Spinal cord (tissue), 10 donors: ENCODE results near the gene PDCD11. TPM values are rescaled to one million over a fixed set of nuclear protein-coding genes. Genes with fewer than 3 reads are reported as not detected.
"Not testable (repeated sequence)": the region's sequence is repeated elsewhere in the genome, so short reads cannot be mapped to it uniquely, and the experiment has no call there.

Experiments used
- DNase-seq, 6 donors: peaks; one replicate each; pipeline versions ENCODE4 v3.0.0 to v3.0.0-alpha.2; 2013 to 2015; ENCODE audit warnings: low spot score in 6 of 6, low read depth in 4 of 6
- H3K27ac ChIP-seq: one replicate; pipeline ENCODE4 v1.5.1; 2013; ENCODE audit warnings: low read depth, low read length, control low read depth
- H3K27me3 ChIP-seq: one replicate; pipeline ENCODE4 v1.6.1; 2013; ENCODE audit warnings: low read length; ENCODE audit not compliant: control insufficient read depth, insufficient read depth
- H3K36me3 ChIP-seq: one replicate; pipeline ENCODE4 v1.6.1; 2013; ENCODE audit warnings: low read length; ENCODE audit not compliant: control insufficient read depth, insufficient read depth
- H3K4me1 ChIP-seq: one replicate; pipeline ENCODE4 v1.6.1; 2013; ENCODE audit warnings: low read length; ENCODE audit not compliant: control insufficient read depth, insufficient read depth
- H3K4me3 ChIP-seq: one replicate; pipeline ENCODE4 v1.5.1; 2013; ENCODE audit warnings: low read depth, low read length, control low read depth
- H3K9me3 ChIP-seq: one replicate; pipeline ENCODE4 v1.6.1; 2013; ENCODE audit warnings: low read length; ENCODE audit not compliant: control insufficient read depth, insufficient read depth
- WGBS: methylation state at CpG from one replicate; pipeline ENCODE4 v1.1.5; 2013; ENCODE audit warnings: missing lambda C conversion rate; ENCODE audit not compliant: insufficient coverage; 5-methylcytosine and 5-hydroxymethylcytosine counted together
- polyA plus RNA-seq, 2 donors: library from polyadenylated mRNA; unstranded; fragments of 120-200 nt; gene quantifications; one replicate each; pipeline ENCODE4 v1.2.1, GENCODE V29; 2013; ENCODE audit not compliant: insufficient read length in 2 of 2
- total RNA-seq, 2 donors: library from RNA; depleted of rRNA in 1 of 2; stranded (reverse); fragments of 120-200 nt in 1 of 2; fragments of >200 nt in 1 of 2; gene quantifications; one replicate each; pipeline versions ENCODE4 v1.2.3 to v1.2.4, GENCODE V29; 2013 to 2014
- donor health status: healthy.

Gene PDCD11
- total and polyA plus RNA-seq, 4 donors: 20.3 to 27.3 (median 24.1) TPM

- Histone ChIP-seq H3K4me3 (no peak overlapping the region), H3K4me1 (no peaks in the 10 kb centered on the region), H3K27me3 (no peaks in the 10 kb centered on the region), H3K27ac (no peak overlapping the region), H3K9me3 (no peaks in the 10 kb centered on the region), H3K36me3 (peaks cover 85% of the 10 kb centered on the region)
- 87% methylated on average over 6 of the region's 8 CpGs for WGBS
- no peak for DNase-seq
These were observed 19.2 kb downstream of the PDCD11 start for GRCh38 chr10:103415581-103415980.

GRCh38 chr10:103416436-103417147 is 20.2 kb downstream of the PDCD11 start:
- Histone ChIP-seq H3K27me3 (no peaks in the 10 kb centered on the region), H3K36me3 (peaks cover 88% of the 10 kb centered on the region), H3K27ac (no peak overlapping the region), H3K9me3 (no peaks in the 10 kb centered on the region), H3K4me3 (no peak overlapping the region), H3K4me1 (no peaks in the 10 kb centered on the region)
- peak; percentile 9 to 89 (median 49) for DNase-seq
- 81% methylated on average over 5 of the region's 8 CpGs for WGBS

GRCh38 chr10:103417148-103417469 is 20.7 kb downstream of the PDCD11 start:
- not testable (repeated sequence) for H3K4me3 ChIP-seq, H3K4me1 ChIP-seq, DNase-seq, H3K9me3 ChIP-seq, H3K27ac ChIP-seq, H3K27me3 ChIP-seq
- H3K36me3 ChIP-seq: peaks cover 87% of the 10 kb centered on the region
- WGBS: no CpG with 5 or more reads among the region's 5 CpGs

DNA sequence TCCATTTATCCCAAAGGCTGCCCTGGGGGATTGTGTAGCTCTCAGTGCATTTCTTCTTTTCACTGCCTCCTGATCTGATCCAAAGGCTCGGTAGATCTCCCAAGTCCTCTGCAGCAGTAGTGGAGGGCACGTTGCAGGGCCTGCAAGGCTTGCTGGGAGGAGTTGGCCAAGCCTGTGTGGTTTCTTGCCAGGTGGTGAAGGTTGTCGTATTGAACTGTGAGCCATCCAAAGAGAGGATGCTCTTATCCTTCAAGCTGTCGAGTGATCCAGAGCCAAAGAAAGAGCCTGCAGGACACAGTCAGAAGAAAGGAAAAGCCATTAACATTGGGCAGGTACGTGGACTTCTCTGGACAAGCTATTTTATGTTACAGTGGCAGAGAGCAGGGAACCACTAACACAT is 21.2 kb downstream of the PDCD11 start:
- Histone ChIP-seq H3K36me3 (peaks cover 86% of the 10 kb centered on the region), H3K27me3 (no peaks in the 10 kb centered on the region), H3K4me1 (no peaks in the 10 kb centered on the region), H3K4me3 (no peak overlapping the region), H3K27ac (no peak overlapping the region), H3K9me3 (no peaks in the 10 kb centered on the region)
- WGBS: 88% methylated on average over 4 of the region's 5 CpGs
- DNase-seq: no peak

- no peak for DNase-seq
- peaks cover 83% of the 10 kb centered on the region for H3K36me3 ChIP-seq
- WGBS: 100% methylated on average over 4 of the region's 4 CpGs
- H3K4me3 ChIP-seq: no peak overlapping the region
- no peak overlapping the region for H3K27ac ChIP-seq
- no peaks in the 10 kb centered on the region for H3K27me3 ChIP-seq
- H3K9me3 ChIP-seq: no peaks in the 10 kb centered on the region
- H3K4me1 ChIP-seq: no peaks in the 10 kb centered on the region
These were observed 22.7 kb downstream of the PDCD11 start for GRCh38 chr10:103419101-103419500.

DNA sequence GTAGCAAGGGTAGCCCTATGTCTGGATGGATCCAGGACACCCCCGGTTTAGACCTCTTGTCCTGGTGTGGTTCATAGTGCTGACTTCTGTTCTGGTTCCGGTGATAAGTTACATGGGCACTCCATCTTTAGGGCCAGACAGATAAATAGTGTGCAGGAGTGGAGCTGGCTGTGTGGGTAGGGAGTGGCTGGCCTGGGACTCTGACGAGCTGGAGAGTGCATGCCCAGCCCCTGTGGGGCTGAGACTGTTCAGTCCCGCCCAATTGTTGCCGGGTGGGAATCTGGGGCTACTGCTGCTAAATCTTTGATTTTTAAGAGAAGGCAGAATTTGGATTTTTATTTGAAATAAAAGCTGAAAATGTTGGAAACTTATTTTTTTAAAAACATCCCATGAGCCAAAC is 27.3 kb downstream of the PDCD11 start:
- Histone ChIP-seq H3K9me3 (no peaks in the 10 kb centered on the region), H3K27ac (no peak overlapping the region), H3K4me1 (no peaks in the 10 kb centered on the region), H3K27me3 (no peaks in the 10 kb centered on the region), H3K4me3 (no peak overlapping the region), H3K36me3 (peaks cover 71% of the 10 kb centered on the region)
- WGBS: 80% methylated on average over 4 of the region's 5 CpGs
- DNase-seq: no peak

DNA sequence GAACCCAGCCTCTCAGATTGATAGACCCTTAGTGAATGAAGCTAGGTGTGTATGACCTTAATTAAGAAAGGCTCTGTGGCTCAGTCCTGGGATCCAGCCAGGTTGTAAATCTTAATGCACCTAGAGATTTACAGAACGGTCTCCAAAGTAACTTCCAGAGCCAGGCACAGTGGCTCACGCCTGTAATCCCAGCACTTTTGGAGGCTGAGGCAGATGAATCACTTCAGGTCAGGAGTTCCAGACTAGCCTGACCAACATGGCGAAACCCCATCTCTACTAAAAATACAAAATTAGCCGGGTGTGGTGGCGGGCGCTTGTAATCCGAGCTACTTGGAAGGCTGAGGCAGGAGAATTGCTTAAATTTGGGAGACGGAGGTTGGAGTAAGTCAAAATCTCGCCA is 31.4 kb downstream of the PDCD11 start:
- WGBS: 84% methylated on average over 2 of the region's 9 CpGs
- Histone ChIP-seq H3K9me3 (no peaks in the 10 kb centered on the region), H3K4me1 (no peaks in the 10 kb centered on the region), H3K36me3 (peaks cover 50% of the 10 kb centered on the region), H3K27me3 (no peaks in the 10 kb centered on the region), H3K4me3 (no peak overlapping the region), H3K27ac (no peak overlapping the region)
- DNase-seq: no peak

DNA sequence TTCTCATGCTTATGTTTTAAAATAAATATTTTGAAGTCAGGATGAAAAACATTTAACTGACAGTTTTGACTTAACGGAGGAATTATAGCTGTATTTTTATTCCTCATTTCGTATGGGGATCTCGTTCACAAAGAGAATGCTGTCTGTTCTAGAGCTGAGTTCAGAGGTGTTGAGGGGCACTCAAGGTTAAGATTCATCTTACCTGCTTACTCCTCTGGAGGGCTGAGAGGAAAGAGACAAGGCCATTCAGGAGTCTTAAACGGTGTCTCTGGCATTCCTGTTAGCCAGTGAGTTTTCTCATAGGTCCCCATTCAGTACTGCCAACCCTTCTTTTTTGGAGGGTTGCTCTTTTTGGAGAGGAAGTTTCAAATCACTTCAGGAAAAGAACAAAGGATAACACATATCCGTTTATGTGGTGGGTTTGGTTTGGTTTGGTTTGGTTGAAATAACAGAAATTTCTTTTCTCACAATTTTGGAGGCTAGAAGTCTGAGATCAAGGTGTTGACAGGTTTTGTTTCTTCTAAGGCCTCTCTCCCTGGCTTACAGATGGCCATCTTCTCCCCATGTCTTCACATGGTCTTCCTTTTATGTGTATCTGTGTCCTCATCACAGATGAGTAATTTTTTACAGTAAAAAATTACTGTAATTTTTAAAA is 32.7 kb downstream of the PDCD11 start:
- H3K27ac ChIP-seq: no peak overlapping the region
- no CpG with 5 or more reads among the region's 5 CpGs for WGBS
- H3K4me3 ChIP-seq: no peak overlapping the region
- peaks cover 51% of the 10 kb centered on the region for H3K36me3 ChIP-seq
- H3K27me3 ChIP-seq: no peaks in the 10 kb centered on the region
- H3K4me1 ChIP-seq: no peaks in the 10 kb centered on the region
- no peak for DNase-seq
- no peaks in the 10 kb centered on the region for H3K9me3 ChIP-seq

DNA sequence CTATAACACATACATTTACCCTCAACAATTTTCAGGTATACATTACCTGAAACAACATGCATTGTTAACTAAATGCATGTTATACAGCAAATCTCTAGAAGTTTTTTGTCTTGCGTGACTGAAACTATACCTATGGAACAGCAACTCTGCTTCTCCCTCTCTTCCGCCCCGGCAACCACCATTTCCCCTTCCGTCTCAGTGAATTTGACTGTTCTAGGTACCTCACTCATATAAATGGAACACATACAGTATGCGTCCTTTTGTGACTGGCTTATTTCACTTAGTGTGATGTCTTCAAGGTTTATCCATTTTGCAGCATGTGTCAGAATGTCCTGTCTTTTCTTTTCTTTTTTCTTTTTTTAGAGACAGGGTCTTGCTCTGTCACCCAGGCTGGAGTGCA is 33.2 kb downstream of the PDCD11 start:
- 100% methylated on average over 3 of the region's 5 CpGs for WGBS
- no peak for DNase-seq

GRCh38 chr10:103431902-103432301 is 35.5 kb downstream of the PDCD11 start:
- no peak for DNase-seq
- Histone ChIP-seq H3K4me3 (no peak overlapping the region), H3K27me3 (no peaks in the 10 kb centered on the region), H3K27ac (no peak overlapping the region), H3K4me1 (no peaks in the 10 kb centered on the region), H3K36me3 (peaks cover 55% of the 10 kb centered on the region), H3K9me3 (no peaks in the 10 kb centered on the region)
- 95% methylated on average over 8 of the region's 8 CpGs for WGBS

More for the DNA sequence above, 33.2 kb downstream of the PDCD11 start:
- H3K27ac ChIP-seq: no peak overlapping the region
- H3K4me1 ChIP-seq: no peaks in the 10 kb centered on the region
- no peak overlapping the region for H3K4me3 ChIP-seq
- H3K27me3 ChIP-seq: no peaks in the 10 kb centered on the region
- peaks cover 52% of the 10 kb centered on the region for H3K36me3 ChIP-seq
- H3K9me3 ChIP-seq: no peaks in the 10 kb centered on the region
